ENCODE results near the gene DNAH10.

DNAH10 gene

DNA sequence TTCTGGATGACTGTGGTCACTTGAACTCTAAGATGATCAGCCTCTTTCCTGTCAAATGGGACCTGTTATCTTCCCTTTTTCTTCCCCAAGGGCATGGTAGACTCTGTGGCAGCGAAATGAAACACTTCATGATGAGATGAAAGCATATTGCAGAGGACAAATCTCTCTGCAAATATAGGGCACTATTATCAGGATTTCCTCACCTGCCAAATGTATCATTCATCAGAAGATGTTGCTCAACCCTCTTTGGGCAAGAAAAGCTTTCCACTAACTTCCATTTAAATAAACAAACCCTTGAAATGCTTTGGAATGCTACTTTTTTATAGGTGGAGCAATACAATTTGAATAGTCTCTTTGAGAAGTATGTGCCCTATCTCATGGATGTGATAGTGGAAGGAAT is 105.0 kb downstream of the DNAH10 start:
- H3K4me1 ChIP-seq: no peaks in the 10 kb centered on the region
- TF ChIP-seq, protein P1, sequence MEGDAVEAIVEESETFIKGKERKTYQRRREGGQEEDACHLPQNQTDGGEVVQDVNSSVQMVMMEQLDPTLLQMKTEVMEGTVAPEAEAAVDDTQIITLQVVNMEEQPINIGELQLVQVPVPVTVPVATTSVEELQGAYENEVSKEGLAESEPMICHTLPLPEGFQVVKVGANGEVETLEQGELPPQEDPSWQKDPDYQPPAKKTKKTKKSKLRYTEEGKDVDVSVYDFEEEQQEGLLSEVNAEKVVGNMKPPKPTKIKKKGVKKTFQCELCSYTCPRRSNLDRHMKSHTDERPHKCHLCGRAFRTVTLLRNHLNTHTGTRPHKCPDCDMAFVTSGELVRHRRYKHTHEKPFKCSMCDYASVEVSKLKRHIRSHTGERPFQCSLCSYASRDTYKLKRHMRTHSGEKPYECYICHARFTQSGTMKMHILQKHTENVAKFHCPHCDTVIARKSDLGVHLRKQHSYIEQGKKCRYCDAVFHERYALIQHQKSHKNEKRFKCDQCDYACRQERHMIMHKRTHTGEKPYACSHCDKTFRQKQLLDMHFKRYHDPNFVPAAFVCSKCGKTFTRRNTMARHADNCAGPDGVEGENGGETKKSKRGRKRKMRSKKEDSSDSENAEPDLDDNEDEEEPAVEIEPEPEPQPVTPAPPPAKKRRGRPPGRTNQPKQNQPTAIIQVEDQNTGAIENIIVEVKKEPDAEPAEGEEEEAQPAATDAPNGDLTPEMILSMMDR (IDR thresholded peaks at IDR 0.05): no peak
- H3K36me3 ChIP-seq: no peaks in the 10 kb centered on the region
- intact Hi-C loops (cut with DNase I; ENCODE audit: low total_unique reads): no loop called here
- H3K4me3 ChIP-seq: no peak overlapping the region
- H3K9me3 ChIP-seq: no peaks in the 10 kb centered on the region
- no peak for DNase-seq
- H3K27ac ChIP-seq: no peak overlapping the region
- peaks cover 0 to 23% of the 10 kb centered on the region in 2 donors for H3K27me3 ChIP-seq

DNA sequence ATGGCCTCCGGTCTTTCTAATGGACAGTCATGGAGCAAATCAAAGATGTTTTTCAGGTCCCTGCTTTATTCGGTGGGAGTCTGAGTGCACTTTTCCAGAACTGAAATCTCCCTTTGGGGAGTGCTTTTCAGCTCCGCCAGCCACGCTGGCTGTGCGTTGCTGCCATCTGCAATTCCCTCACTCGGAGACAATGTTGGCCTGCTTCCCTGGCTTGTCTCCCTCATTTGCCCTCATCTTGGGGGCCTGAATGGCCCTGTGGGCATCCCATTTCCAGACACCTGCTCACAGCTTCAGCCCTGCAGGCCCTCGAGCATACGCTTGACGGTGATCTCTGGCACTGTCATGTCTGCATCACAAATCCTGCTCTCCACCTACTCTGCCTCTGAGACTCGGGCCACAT is 106.7 kb downstream of the DNAH10 start:
- intact Hi-C loops (cut with DNase I; ENCODE audit: low total_unique reads): no loop called here

DNA sequence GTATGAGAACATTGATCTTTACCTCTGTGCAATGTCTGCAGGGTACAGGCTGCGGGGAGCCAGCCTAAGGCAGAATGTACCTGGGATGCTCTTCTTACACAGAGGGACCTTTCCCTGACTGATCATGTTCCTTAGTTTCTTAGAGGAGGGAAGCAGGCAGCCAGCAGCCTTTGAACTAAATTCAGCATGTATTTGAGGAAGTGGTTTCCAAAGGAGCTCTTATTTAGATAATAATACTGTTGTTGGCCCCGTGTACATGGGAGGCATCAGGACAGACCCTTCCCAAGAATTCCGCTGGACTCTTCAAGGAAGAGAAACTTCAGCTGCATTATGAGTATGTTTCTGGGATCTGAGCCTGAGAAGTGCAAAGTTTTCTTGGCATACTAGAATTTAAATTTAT is 111.7 kb downstream of the DNAH10 start:
- no peak overlapping the region for H3K4me3 ChIP-seq
- no peak overlapping the region for H3K27ac ChIP-seq
- H3K27me3 ChIP-seq: peaks cover 0 to 21% of the 10 kb centered on the region in 2 donors
- no peaks in the 10 kb centered on the region for H3K36me3 ChIP-seq
- intact Hi-C loops (cut with DNase I; ENCODE audit: low total_unique reads): no loop called here
- no peaks in the 10 kb centered on the region for H3K4me1 ChIP-seq
- TF ChIP-seq, protein P1 (IDR thresholded peaks at IDR 0.05): no peak
- no peaks in the 10 kb centered on the region for H3K9me3 ChIP-seq
- DNase-seq: no peak

More for the DNA sequence above, 106.7 kb downstream of the DNAH10 start:
- Histone ChIP-seq H3K9me3 (no peaks in the 10 kb centered on the region), H3K4me3 (no peak overlapping the region), H3K27ac (no peak overlapping the region), H3K4me1 (no peaks in the 10 kb centered on the region), H3K36me3 (no peaks in the 10 kb centered on the region), H3K27me3 (peaks cover 0 to 28% of the 10 kb centered on the region in 2 donors)
- DNase-seq: no peak
- TF ChIP-seq, protein P1 (IDR thresholded peaks at IDR 0.05): no peak

DNA sequence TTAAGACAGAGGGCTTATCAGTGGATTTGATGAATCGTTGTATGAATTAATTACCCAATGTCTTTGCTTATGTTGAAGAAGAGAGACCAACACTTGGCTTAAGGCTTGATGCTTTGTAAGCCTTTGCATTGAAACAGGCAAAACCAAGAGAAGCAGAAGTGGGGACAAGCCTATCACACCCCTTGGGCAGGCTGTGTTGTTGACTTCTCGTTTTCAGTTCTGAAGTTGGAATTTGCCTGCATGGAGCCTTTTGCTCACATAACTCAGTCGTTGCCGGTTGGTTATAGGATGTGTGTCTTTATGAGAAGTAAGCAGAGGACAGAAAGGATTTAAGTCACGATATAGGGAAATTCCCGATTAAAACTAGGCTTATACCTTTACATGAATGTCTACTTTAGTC is 115.9 kb downstream of the DNAH10 start:
- DNase-seq: no peak
- Histone ChIP-seq H3K4me3 (no peak overlapping the region), H3K36me3 (no peaks in the 10 kb centered on the region), H3K4me1 (no peaks in the 10 kb centered on the region), H3K9me3 (no peaks in the 10 kb centered on the region), H3K27me3 (peaks cover 0 to 3% of the 10 kb centered on the region in 2 donors), H3K27ac (no peak overlapping the region)
- TF ChIP-seq, protein P1 (IDR thresholded peaks at IDR 0.05): no peak
- intact Hi-C loops (cut with DNase I; ENCODE audit: low total_unique reads): no loop called here

DNA sequence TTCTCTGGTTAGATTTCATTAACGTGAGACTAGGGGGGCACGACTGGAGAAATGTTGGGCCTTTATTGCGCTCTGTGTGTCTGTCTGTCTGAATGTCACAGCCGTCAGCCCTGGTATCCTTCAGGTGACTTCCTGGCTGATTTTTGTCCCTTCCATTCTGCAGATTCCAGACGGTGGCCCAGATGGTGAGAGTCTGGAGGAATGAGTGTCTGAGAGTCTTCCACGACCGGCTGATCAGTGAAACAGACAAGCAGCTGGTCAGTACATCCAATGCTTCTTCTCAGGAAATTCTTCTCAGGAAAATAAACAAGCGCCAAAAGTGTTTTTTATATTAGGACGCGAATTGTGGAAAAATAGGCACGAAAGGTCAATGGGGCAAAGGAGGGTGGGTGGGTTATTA is 117.0 kb downstream of the DNAH10 start:
- intact Hi-C loops (cut with DNase I; ENCODE audit: low total_unique reads): no loop called here
- TF ChIP-seq, protein P1 (IDR thresholded peaks at IDR 0.05): no peak
- DNase-seq: no peak
- Histone ChIP-seq H3K27me3 (peaks cover 0 to 7% of the 10 kb centered on the region in 2 donors), H3K27ac (no peak overlapping the region), H3K4me3 (no peak overlapping the region), H3K9me3 (no peaks in the 10 kb centered on the region), H3K4me1 (no peaks in the 10 kb centered on the region), H3K36me3 (no peaks in the 10 kb centered on the region)

DNA sequence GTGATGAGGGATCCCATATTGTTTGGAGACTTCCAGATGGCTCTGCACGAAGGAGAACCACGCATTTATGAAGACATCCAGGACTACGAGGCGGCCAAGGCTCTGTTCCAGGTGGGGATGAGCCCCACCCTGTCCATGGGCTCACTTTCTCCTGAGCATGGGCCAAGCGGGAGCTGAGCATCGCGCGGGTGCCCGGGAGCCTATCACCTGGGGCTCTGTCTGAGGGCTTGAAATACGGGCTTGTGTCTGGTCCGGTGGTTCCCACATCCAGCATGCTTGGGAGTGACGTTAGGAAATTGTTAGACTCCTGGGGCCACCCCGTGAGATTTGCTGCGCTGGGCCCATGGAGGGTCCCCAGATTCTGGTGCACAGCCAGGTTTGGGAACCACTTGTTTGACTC is 117.6 kb downstream of the DNAH10 start:
- Histone ChIP-seq H3K27ac (no peak overlapping the region), H3K27me3 (peaks cover 0 to 12% of the 10 kb centered on the region in 2 donors), H3K9me3 (peaks cover 0 to 6% (median 0%) of the 10 kb centered on the region in 3 donors), H3K4me1 (no peaks in the 10 kb centered on the region), H3K4me3 (no peak overlapping the region), H3K36me3 (no peaks in the 10 kb centered on the region)
- TF ChIP-seq, protein P1 (IDR thresholded peaks at IDR 0.05): no peak
- intact Hi-C loops (cut with DNase I; ENCODE audit: low total_unique reads): no loop called here
- no peak for DNase-seq
